Ovary (tissue), 3 donors: ENCODE data around the gene NOP9.

Experiments used
- CTCF ChIP-seq, 3 donors: fragments of 450-650 bp in 2 of 3; fragments of 200-600 bp in 1 of 3; IDR thresholded peaks; one replicate each; pipeline versions ENCODE4 v1.5.1 to v1.8.0; 2016 to 2022; ENCODE audit warnings: antibody characterized with exemption in 3 of 3, mild to moderate bottlenecking in 1 of 3
- POLR2A ChIP-seq: fragments of 450-650 bp; IDR thresholded peaks from one replicate; pipeline ENCODE4 v1.6.1; 2017; ENCODE audit warnings: antibody characterized with exemption, mild to moderate bottlenecking, moderate library complexity
- donor health status: DM: no; HTN: no; CAD: no.

GRCh38 chr14:24335461-24336171 lies 36.0 kb downstream of the NOP9 start:
- TF ChIP-seq CTCF (IDR thresholded peaks at IDR 0.05) (no peak), POLR2A (no peak)
